ENCODE data around the gene CGN.

CGN gene

DNA sequence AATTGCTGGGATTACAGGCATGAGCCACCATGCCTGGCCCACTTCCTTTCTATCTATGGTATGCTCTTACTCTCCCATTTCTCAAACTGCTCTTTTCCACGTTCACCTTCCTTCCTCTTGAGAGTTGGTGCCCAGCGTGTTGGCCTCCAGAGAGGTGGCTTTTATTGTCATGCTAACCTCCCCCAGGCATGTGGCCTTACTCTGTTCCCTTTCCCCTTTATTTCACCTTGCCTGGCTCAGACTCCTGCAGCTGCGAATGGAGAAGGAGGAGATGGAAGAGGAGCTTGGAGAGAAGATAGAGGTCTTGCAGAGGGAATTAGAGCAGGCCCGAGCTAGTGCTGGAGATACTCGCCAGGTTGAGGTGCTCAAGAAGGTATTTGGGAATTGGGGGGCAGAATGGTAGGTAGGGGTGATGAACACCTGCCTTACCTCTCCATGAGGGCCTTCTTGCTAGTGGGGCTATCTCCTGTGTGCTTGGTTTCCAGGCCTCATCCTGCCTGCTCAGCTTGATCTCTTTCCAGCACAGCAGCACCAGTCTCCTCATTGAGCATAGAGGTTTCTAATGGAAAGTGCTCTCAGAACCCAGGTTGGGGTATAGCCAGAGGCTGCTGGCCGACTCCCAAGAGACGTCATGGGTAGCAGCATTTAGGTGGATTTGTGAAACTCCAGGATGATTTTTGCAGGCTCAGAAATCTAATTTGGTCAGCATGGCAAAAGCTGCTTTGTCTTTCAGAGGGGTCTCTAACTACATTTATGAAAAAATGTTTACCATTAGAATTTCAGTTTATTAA is 15.7 kb downstream of the CGN start:
- no peak for DNase-seq

DNA sequence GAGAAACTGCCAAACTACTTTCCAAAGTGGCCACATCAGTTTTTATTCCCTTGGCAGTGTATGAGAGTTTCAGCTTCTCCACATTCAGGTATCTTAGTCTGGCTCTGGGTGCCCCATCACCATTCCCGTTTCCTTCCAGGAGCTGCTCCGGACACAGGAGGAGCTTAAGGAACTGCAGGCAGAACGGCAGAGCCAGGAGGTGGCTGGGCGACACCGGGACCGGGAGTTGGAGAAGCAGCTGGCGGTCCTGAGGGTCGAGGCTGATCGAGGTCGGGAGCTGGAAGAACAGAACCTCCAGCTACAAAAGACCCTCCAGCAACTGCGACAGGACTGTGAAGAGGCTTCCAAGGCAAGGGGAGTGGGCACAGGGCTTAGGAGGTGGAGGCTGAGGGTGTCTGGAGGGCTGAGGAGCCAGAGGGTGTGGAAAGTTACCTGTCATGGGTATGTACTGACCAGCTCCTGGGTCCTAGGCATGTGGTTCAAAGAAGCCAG is 18.1 kb downstream of the CGN start:
- DNase-seq: no peak

DNA sequence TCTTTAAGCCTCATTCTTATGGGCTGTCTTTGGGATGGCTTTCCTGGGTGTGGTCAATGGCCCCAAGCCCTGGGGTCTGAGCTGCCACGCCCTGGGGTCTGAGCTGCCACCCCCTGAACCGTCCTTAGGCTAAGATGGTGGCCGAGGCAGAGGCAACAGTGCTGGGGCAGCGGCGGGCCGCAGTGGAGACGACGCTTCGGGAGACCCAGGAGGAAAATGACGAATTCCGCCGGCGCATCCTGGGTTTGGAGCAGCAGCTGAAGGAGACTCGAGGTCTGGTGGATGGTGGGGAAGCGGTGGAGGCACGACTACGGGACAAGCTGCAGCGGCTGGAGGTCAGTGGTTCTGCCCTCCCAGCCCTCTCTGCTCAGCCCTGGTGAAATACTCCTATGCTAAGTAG is 18.6 kb downstream of the CGN start:
- no peak for DNase-seq

DNA sequence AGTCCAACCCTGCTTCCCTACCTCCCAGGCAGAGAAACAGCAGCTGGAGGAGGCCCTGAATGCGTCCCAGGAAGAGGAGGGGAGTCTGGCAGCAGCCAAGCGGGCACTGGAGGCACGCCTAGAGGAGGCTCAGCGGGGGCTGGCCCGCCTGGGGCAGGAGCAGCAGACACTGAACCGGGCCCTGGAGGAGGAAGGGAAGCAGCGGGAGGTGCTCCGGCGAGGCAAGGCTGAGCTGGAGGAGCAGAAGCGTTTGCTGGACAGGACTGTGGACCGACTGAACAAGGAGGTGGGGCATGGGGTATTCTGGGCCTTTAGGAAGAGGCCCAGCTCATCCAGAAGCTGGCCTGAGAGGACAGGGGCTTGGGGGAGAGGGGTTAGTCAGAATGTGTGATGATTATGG is 19.3 kb downstream of the CGN start:
- no peak for DNase-seq

DNA sequence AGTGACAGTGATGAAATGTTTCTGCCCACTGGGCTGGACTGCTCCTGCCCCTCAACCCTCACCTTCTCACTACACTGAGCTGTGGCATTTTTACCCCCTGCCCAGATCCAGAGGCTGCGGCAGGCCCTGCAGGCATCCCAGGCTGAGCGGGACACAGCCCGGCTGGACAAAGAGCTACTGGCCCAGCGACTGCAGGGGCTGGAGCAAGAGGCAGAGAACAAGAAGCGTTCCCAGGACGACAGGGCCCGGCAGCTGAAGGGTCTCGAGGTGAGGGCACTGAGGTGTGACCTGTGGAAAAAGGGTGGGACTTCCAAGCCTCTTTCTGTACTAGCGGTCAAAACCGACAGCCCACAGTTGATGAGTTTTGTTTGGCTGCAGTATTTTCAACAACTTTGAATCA is 22.7 kb downstream of the CGN start:
- no peak for DNase-seq

DNA sequence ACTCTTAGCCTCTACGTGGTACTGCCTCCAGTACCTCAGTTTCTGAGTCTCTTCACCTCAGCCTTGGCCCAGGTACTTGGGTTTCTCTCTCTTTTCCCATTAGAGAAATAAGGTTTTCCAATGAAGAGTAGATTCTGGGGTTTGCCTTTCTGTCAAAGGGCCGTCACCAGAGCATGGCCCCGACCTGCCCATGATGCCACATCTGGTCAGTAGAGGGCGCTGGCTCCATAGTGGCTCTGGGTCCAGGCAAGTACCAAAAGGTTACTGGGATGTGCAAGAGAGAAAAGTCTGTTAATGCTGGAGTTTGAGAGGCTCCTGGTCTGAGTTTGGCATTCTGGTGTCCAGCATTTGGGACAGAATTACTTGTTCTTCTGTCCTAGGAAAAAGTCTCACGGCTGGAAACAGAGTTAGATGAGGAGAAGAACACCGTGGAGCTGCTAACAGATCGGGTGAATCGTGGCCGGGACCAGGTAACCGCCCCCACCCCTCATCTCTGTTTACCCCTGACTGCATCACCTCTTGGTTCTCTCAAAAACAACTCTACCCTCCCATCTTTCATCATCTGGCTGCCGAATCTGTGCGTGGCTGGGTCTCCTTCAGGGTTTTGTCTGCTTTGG is 23.6 kb downstream of the CGN start:
- peak; percentile 72 for DNase-seq

DNA sequence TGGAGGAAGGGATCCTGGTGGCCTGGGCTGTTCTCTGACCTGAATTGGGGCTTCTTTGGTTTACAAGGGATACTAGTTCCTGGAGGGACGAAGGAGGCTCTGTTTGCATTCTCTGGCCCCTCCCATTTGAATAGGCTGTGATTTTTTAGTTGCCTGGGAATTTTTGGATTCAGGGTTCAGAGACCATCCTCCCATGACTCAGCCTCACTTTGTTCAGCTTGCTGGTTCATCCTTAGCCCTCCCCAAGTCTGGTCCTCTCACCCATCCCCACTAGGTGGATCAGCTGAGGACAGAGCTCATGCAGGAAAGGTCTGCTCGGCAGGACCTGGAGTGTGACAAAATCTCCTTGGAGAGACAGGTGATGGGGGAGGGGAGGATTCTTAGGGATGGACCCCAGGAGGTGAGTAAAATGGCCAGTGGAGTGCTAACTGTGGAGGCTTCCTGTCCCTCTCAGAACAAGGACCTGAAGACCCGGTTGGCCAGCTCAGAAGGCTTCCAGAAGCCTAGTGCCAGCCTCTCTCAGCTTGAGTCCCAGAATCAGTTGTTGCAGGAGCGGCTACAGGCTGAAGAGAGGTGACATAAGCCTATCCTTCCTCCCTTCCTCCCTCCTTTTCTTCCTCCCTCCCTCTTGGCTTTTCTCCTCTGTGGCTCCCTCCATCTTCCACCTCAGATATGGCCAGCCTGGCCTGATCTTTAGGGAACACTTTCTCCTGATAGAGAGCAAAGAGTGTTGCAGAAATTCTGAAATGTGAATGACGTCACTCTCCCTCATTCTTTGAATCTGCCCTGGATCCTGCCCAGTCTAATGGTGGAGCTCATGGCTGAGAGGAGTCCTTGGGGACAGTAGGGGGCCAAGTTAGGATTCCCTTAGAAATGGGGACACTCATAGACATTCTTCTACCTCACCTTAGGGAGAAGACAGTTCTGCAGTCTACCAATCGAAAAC is 24.4 kb downstream of the CGN start:
- no peak for DNase-seq

DNA sequence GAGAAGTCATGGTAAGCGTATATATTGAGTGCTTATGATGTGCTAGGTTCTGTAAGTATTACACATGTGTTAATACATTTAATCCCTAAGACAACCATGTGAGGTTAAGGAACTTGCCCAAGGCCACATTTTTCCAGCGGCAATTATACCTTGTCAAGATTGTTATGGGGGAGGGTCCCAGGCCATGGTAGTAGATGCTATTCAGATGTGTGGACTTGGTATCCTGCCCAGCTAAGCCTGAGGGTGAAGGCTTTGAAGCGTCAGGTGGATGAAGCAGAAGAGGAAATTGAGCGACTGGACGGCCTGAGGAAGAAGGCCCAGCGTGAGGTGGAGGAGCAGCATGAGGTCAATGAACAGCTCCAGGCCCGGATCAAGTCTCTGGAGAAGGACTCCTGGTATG is 25.3 kb downstream of the CGN start:
- DNase-seq: no peak

DNA sequence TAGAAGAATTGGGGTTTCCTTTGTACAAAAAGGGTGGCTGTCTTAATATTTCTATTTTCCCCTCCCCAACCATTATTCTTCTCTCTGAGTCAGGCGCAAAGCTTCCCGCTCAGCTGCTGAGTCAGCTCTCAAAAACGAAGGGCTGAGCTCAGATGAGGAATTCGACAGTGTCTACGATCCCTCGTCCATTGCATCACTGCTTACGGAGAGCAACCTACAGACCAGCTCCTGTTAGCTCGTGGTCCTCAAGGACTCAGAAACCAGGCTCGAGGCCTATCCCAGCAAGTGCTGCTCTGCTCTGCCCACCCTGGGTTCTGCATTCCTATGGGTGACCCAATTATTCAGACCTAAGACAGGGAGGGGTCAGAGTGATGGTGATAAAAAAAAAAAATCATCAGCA is 25.9 kb downstream of the CGN start:
- no peak for DNase-seq

DNA sequence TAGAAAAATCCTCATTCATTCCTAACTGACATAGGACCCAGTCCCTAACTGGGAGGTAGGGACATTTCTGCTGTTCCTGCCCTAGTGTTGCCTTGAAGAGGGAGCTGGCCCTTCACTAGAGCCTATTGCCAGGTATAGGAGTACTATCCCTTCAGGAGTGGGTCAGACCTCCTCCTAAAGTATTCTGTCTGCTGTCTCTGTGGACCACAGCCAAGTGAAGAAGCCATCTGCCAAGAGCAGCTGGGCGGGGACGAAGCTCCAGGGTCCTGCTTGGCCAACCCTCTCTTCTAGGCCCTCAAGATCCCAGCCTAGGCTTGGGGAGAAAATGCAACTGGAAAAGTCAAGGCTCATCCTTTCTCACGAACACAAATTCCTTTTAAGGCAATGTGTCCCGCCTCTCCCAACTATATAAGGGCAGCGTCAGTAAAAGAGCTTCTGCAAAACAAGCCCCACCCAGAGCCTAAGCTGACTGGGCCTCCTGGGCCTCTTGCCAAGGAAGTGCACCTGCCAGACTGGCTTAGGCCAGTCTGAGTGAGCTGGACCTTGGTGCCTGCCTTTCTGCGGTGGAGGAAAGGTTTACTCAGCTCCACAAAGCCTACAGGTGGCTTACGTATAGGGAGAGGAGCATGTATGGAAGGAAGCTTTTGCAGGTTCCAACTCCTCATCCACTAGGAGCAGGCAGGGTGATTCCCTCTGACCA is 28.3 kb downstream of the CGN start:
- DNase-seq: no peak

DNA sequence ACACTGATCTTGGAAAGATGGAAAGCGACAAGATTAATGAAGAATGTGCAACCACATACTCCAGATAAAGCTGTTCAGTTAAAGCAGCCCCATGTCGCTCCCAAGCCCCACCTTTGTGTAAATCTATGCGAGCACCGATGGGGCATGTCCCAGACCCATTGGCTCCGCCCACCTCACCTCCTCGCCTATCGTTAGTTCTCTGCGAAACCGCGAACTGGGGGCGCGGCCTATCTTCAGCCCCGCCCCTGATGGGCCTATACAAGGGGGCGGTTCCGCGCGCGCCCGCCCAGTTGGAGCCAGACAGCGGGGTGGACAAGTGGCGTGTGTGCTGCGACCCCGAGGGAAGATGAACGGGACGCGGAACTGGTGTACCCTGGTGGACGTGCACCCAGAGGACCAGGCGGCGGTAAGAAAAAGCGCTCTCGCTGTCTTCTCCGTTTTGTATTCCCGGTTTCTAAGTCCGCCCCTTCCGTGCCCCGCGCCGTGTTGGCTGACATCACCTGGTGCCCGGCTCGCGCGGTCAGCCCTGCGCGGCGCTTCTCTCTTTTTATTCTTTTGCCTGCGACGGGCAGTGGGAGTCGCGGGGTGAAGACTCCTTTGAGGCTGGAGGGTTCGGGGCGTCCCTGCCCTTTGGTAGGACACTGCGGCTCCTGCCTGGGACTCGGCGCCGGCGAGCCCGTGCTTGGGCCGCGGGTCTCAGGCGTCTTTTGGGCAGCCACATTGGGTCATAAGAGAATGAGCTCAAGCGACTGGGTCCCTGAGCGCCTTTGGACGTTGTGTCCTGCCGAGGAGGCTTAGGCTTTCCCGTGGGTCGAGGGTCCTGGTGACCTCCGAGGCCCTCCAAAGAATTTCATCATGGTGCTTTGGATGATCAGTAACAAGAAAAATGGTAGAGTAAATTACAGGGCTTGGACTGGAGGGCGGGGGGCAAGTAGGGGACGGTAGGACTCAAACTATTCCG is 29.1 kb downstream of the CGN start, which contains the start of gene TUFT1:
TSS of gene TUFT1 (plus strand) at position 289 of the 961 bp plus-strand sequence. CDS start at position 347, 58 bp downstream.
- peak; percentile 97 for DNase-seq

DNA sequence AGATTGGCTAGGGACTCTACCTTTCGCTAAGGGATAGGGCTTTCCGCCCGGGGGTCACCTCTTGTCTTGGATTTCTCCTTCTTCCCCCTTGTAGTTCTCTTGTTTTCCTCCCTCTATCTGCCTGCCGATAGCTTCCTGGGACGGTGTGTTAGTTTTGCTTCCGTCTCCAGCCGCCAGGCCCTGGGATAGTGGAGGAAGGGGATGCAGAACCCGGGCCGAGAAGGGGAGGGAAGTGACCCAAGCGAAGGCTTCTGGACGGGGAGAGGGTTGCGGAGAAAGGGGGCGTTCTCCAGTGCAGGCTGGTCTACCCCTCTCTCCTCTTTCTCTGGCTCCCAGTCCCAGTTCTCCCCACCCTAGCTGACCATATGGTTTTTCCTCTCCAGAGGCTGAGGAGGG is 29.8 kb downstream of the CGN start:
- no peak for DNase-seq

DNA sequence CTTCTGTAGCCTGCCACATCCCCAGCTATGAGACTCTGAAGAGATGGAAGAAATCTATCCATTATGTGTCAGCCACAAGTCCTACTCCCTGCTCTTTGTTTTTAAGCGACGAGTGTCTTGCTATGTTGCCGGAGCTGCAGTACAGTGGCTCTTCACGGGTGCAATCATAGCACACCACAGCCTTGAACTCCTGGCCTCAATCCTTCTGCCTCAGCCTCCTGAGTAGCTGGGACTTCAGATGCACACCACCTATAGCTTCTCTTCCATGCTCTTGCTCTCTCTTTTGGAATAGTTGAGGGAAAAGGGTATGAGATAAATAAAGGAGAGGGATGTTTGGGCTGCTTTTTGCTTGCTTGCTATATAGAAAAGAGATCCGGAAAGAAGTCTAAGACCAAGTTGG is 30.6 kb downstream of the CGN start:
- DNase-seq: no peak

DNA sequence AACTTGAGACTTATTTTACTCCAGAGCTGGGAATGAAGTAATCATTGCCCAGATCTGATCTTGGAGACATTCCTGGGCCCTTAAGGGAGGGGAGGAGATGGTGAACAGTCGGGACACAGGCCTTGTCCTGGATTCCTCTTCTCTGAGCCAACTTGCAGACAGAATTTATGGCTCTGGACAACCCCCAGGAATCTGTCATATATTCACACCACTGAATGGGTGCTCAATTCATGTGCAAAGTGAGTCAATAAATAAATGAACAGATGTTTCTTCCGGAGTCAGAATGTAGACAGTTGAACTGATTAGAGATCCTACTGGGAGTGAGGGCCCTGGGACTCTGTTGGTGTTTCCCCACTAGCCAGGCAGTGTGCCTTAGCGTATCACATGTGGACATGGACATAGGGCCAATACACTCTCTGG is 31.5 kb downstream of the CGN start:
- no peak for DNase-seq

DNA sequence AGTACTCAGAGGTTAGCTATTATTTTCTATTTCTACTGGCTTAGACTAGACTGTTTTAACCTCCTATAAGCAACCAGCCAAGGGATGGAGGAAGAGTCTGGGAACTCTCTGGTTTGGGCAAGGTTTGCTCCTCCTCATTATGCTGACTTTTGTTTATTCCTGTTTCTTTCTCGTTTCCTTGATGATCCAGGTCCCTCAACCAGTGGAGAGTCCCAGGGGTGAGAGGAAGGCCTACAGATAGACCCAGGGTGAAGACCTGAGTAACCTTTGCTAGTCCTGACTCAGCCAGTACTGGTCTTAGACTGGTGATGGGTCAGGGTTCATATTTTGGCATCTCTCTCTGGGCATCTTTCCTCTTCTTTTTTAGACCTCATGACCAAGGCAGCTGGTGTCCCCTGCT is 34.4 kb downstream of the CGN start:
- DNase-seq: no peak

DNA sequence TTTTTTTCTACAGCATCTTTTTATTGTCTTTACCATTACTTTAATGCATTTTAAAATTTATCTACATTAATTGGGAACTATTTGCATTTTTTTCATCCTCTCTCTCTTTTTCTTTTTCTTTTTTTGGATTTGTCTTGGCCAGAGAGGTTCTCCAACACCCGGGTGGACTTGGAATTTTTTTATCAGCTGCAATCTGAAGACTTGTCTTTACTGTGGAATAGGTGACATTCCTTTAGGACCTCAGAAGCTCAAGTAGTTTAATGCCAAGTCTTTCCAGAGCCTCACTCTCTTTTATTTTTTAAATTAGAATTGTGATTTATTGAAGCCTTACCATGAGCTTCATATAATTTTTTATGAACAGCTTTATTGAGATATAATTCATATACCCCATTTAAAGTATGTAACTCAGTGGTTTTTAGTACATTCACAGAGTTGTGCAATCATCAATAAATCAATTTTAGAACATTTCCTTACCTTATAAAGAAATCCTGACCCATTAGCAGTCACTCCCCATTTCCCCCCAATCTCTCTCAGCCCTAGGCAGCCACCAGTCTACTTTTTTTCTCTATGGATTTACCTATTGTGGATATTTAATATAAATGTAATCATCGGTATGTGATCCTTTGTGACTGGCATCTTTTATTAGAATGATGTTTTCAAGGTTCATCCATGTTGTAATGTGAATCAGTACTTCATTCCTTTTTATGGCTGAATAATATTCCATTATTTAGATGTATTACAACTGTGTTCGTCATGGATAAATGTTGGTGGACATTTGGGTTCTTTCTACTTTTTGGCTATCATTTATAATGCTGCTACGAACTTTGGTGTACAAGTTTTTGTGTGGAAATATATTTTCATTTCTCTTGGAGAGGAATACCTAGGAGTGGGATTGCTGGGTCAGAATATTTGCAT is 35.1 kb downstream of the CGN start:
- no peak for DNase-seq

DNA sequence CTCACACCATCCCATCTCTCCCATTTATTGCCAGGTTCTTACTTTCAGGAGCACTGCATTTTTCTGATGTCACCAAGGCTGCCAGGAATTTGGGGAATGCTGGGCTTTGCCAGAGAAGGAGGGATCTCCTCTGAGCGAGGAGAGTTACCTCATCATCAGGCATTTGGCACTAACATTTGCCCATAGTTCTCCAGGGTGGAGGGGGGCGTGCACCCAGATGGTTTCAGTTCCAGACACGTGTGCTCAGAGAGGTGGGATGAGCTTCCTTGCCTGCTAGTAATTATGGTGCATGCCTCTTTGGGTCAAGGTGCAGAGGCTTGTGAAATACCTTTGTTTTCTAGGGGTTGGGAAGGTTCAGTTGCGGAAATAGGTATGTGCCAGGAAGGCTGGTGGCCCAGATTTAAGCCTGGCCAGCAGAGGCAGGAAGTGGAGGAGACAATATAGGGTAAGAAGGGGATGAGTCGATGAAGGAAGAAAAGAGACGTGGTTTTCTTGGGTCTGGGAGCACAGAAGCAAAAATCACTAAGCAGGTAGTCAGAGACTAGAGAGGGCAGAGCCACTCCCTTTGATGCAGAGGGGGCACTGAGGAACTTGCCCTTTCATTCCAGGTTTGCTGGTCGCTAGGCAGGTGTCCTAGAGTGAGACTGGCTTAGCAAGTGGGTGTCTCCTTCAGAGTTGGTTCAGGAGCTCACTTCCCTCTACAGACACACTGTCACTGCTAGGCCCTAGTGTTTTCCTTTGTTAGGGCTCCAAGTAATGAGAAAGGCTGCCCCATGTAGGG is 36.1 kb downstream of the CGN start:
- DNase-seq: no peak

DNA sequence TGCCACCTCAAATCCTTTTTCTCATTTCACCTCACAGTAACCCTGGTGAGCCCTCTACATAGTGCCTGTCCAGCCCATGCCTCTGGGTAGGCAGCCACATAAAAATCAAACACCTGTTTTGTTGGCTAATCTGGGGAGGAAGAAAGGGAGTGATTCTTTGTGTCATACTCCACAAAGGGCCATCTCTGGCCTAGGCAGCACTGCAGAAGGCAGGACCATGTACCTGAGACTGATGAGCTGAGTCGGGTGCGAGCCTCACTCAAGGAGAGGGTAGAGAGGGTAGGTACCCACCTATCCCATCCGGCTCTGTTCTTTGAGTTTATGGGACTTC is 36.7 kb downstream of the CGN start:
- no peak for DNase-seq

DNA sequence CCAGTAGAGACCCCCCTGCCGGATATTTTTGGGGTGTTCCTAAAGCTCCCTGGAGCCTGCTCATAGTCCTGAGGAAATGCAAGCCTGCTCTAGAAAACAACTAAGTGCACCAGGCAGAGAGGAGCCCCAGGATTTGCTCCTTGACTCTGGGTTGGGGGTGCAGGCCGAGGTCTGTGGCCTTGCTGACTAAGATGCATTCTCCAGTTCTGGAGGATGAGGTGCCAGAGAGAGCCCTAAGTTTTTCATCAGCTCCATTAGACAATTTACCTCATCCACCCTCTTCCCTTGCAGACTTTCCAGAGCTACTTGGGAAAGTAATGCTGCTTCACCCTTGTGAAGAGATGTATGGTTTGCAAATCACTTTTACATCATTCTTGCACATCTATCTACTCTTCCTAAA is 38.0 kb downstream of the CGN start:
- DNase-seq: no peak

DNA sequence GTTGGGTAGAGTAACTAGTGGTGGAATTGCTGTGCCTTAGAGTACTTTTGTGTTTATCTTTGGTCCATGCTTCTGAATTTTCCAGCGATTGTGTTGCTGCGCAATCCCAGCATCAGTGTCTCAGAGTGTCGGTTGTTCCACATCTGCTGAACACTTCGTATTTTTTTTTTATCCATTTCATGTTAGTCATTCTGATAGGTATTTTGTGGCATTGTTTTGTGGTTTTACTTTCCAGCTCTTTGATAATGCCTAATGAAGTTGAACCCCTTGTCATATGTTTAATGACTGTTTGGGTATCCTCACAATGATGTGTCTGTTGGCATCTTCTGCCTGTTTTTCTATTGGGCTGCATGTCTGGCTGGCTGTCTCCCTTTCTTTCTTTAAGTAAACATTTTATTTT is 42.5 kb downstream of the CGN start:
- DNase-seq: no peak

Measured in retina (tissue), 1 donor.